VCaP (cell line): ENCODE data around the gene VOPP1.

Experiments
- H3K27ac ChIP-seq: fragments of 450-650 bp; 2 replicates; pipeline ENCODE4 v1.5.1; 2017
- TF ChIP-seq, protein P1 (sequence below): fragments of 450-650 bp; conservative IDR thresholded peaks from 2 replicates; pipeline ENCODE4 v1.5.1; 2017; ENCODE audit warnings: mild to moderate bottlenecking, moderate library complexity

Gene VOPP1

DNA sequence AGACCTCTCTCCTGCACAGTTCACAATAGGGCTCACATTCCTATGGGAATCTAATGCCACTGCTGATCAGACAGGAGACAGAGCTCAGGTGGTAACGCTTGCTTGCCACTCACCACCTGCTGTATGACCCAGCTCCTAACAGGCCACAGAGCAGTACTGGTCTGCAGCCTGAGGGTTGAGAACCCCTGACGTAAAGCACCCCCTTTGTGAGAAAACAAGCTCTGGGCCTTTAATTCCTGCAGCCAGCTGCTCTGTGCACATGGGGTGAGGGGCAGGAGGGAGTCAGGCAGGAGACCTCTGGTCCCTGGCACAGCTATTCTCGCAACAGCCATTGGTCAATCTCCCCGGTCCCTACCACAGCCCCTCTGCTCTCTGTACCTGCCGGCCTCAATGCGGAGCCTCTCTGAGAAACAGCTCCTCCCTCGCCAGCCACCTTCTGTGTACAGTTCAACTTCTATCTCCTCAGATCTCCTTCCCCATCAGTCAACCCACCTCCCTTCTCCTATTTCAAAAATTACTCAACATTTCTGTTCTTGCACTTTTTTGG, 105.2 kb downstream of the VOPP1 start:
- TF ChIP-seq, protein P1, sequence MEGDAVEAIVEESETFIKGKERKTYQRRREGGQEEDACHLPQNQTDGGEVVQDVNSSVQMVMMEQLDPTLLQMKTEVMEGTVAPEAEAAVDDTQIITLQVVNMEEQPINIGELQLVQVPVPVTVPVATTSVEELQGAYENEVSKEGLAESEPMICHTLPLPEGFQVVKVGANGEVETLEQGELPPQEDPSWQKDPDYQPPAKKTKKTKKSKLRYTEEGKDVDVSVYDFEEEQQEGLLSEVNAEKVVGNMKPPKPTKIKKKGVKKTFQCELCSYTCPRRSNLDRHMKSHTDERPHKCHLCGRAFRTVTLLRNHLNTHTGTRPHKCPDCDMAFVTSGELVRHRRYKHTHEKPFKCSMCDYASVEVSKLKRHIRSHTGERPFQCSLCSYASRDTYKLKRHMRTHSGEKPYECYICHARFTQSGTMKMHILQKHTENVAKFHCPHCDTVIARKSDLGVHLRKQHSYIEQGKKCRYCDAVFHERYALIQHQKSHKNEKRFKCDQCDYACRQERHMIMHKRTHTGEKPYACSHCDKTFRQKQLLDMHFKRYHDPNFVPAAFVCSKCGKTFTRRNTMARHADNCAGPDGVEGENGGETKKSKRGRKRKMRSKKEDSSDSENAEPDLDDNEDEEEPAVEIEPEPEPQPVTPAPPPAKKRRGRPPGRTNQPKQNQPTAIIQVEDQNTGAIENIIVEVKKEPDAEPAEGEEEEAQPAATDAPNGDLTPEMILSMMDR: no peak
- peak overlapping the region; percentile 66 for H3K27ac ChIP-seq

DNA sequence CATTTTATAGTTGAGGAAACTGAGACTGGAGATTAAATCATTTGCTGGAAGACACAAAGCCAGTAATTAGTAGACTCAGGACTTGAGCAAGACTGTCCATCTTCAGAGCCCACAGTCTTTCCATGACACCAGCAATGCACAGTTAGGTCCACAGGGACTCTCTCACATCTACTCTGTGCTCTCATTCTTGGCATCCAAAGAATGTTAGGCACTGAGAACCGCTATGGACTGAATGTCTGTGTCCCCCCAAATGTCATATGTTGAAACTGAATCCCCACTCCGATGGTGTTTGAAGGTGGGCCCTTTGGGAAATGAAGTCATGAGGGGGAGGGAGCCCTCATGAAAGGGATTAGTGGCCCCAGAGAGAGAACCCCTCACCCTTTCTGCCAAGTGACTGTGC, 106.6 kb downstream of the VOPP1 start:
- TF ChIP-seq, protein P1: no peak
- no peak overlapping the region for H3K27ac ChIP-seq

DNA sequence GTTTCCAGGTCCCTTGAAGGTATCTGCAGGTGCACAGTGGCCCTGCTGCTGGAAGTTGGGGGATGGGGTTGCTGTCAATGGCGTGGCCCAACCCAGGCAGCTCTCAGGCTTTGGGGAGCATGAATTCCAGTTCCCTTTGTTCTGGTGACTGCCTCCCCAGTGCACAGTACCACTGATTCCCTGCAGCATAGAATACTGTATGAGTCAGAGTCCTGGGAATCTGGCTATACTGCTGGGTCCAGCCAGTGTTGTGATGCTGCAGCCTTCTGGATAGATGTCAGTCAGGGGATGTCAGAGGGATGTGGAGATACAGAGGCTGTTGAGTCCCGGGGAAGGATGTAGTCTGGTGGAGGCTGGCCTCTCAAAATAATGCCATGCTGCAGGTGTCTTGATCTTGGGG, 107.9 kb downstream of the VOPP1 start:
- TF ChIP-seq, protein P1: no peak
- no peak overlapping the region for H3K27ac ChIP-seq

DNA sequence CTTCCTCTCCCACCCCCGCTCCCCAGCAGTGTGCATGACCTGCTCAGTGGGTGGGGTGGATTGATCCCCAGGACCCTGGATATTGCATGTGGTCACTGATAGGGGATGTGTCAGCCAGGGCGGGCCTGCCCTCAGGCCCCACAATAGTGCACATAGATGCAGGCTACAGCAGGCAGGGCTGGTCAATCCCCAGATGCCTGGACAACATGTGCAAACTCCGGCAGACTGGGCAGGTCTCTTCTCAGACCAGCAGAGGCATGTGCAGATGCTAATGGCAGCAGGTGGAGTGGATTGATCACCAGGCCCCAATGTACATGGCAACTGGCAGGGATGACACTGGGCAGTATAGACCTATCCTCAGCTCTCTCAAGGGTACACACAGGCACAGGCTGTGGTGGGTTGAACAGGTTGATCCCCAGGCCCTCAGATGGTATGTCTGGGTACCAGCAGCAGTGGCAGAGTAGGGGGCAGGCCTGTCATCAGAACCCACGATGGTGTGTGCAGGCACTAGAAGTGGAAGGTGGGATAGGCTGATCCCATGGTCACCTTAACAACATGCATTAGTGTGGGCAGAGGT, 108.5 kb downstream of the VOPP1 start:
- TF ChIP-seq, protein P1: no peak
- no peak overlapping the region for H3K27ac ChIP-seq

DNA sequence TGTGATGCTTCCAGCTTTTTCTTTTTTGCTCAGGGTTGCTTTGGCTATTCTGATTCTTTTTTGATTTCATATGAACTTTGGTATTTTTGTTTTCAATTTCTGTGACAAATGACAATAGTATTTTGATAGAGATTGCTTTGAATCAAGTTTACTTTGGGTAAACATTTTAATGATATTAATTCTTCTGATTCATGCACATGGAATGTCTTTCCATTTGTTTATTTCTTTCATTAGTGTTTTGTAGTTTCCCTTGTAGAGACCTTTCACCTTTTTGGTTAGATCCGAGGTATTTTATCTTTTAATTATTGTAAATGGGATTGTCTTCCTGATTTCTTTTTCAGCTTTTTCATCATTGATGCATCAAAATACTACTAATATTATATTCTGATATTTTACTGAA, 114.0 kb downstream of the VOPP1 start:
- TF ChIP-seq, protein P1: no peak

DNA sequence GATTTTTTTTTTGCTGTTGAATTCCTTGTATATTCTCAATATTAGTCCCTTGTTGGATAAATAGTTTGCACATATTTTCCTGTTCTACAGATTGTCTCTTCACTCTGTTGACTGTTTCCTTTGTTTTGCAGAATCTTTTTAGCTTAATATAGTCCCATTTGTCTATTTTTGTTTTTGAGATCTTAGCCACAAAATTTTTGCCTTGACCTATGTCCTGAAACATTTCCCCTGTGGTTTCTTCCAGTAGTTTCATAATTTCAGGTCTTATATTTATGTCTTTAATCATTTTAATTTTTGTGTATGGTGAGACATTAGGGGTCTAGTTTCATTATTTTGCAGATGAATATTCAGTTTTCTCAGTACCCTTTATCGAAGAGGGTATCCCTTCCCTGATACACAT, 114.5 kb downstream of the VOPP1 start:
- TF ChIP-seq, protein P1: no peak
- H3K27ac ChIP-seq: no peak overlapping the region

More for the DNA sequence above, 114.0 kb downstream of the VOPP1 start:
- no peak overlapping the region for H3K27ac ChIP-seq

DNA sequence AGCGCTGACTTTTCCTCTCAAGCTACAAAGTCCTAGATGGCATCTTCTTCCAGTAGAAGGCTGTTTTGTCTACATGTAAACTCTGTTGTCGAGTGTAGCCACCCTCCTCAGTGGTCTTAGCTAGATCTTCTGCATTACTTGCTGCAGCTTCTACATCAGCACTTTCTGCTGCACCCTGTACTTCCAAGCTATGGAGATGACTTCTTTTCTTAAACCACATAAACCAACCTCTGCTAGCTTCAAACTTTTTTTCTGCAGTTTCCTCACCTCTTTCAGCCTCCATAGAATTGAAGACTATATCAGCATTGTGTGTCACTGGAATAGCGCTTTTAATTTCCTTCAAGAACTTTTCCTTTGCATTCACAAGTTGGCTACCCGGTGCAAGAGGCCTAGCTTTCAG, 119.3 kb downstream of the VOPP1 start:
- TF ChIP-seq, protein P1: no peak
- no peak overlapping the region for H3K27ac ChIP-seq
